GM03348 (cell line): ENCODE results near the gene H3-3A.

Experiments
- DNase-seq: peaks from one replicate; pipeline ENCODE4 v3.0.0; 2012; ENCODE audit warnings: low spot score

Gene H3-3A

GRCh38 chr1:226111883-226112261 lies 49.4 kb downstream of the H3-3A start:
- DNase-seq: no peak

GRCh38 chr1:226112626-226113025 lies 50.1 kb downstream of the H3-3A start:
- DNase-seq: no peak

- DNase-seq: no peak
These were observed 54.2 kb downstream of the H3-3A start for GRCh38 chr1:226116673-226117072.

- DNase-seq: no peak
These were observed 54.8 kb downstream of the H3-3A start for GRCh38 chr1:226117330-226117729.

- DNase-seq: no peak
These were observed 55.8 kb downstream of the H3-3A start for GRCh38 chr1:226118357-226118756.

- DNase-seq: no peak
These were observed 56.7 kb downstream of the H3-3A start for GRCh38 chr1:226119169-226119568.

GRCh38 chr1:226120398-226120797 lies 57.9 kb downstream of the H3-3A start:
- DNase-seq: no peak

- DNase-seq: no peak
These were observed 58.6 kb downstream of the H3-3A start for GRCh38 chr1:226121049-226121586.
